Glutamatergic neuron (in vitro differentiated cells): ENCODE results near the gene MUC12. TPM values are rescaled to one million over a fixed set of nuclear protein-coding genes. Genes with fewer than 3 reads are reported as not detected.

Source experiments
- DNase-seq: peaks from one replicate; pipeline ENCODE4 v3.0.0; 2022
- H3K27ac Mint-ChIP-seq: one replicate; pipeline ENCODE4 v1.8.0; 2020; ENCODE audit warnings: mild to moderate bottlenecking, mixed read lengths, inconsistent platforms; ENCODE audit not compliant: unreplicated experiment
- H3K27me3 Mint-ChIP-seq: one replicate; pipeline ENCODE4 v1.8.0; 2020; ENCODE audit warnings: mild to moderate bottlenecking, moderate library complexity, mixed read lengths, inconsistent platforms; ENCODE audit not compliant: unreplicated experiment
- H3K36me3 Mint-ChIP-seq: one replicate; pipeline ENCODE4 v1.8.0; 2020; ENCODE audit warnings: mild to moderate bottlenecking, mixed read lengths, inconsistent platforms; ENCODE audit not compliant: unreplicated experiment
- H3K4me1 Mint-ChIP-seq: one replicate; pipeline ENCODE4 v1.8.0; 2020; ENCODE audit warnings: mild to moderate bottlenecking, low read depth, mixed read lengths, inconsistent platforms; ENCODE audit not compliant: unreplicated experiment
- H3K4me3 Mint-ChIP-seq: one replicate; pipeline ENCODE4 v1.8.0; 2020; ENCODE audit warnings: mild to moderate bottlenecking, mixed read lengths, inconsistent platforms; ENCODE audit not compliant: unreplicated experiment
- H3K9me3 Mint-ChIP-seq: one replicate; pipeline ENCODE4 v1.8.0; 2020; ENCODE audit warnings: mild to moderate bottlenecking, moderate library complexity, mixed read lengths, inconsistent platforms; ENCODE audit not compliant: unreplicated experiment
- CTCF ChIP-seq: fragments of 200-600 bp; sonication (generic); IDR thresholded peaks from one replicate; pipeline ENCODE4 v1.5.0; 2021; ENCODE audit not compliant: partially characterized antibody, unreplicated experiment
- total RNA-seq: library from RNA; stranded (reverse); fragmentation: NEBNext Ultra II Directional; extraction: Animal tissue kit (Norgen Biotek cat#: 25700); gene quantifications from one replicate; pipeline ENCODE4 v1.2.1, GENCODE V29; 2021; ENCODE audit not compliant: unreplicated experiment

Gene MUC12
- total RNA-seq, 1 donor from 2014 or later: 1.0 TPM

- no peak for DNase-seq
- H3K9me3 Mint-ChIP-seq: peaks cover 4% of the 10 kb centered on the region
- H3K4me3 Mint-ChIP-seq: no peak overlapping the region
- H3K4me1 Mint-ChIP-seq: peaks cover 11% of the 10 kb centered on the region
- no peak overlapping the region for H3K27ac Mint-ChIP-seq
- peaks cover 6% of the 10 kb centered on the region for H3K36me3 Mint-ChIP-seq
- TF ChIP-seq CTCF: no peak
- H3K27me3 Mint-ChIP-seq: peaks cover 17% of the 10 kb centered on the region
Measured at GRCh38 chr7:100971111-100972001, 2.0 kb downstream of the MUC12 start.

- DNase-seq: no peak
- no peak for TF ChIP-seq CTCF
Measured at GRCh38 chr7:100972002-100972347, 2.6 kb downstream of the MUC12 start.

GRCh38 chr7:100974021-100974420 lies 4.7 kb downstream of the MUC12 start:
- no peak for DNase-seq
- TF ChIP-seq CTCF: no peak
- Mint-ChIP-seq H3K4me1 (peaks cover 8% of the 10 kb centered on the region), H3K27ac (no peak overlapping the region), H3K4me3 (no peak overlapping the region), H3K27me3 (peaks cover 6% of the 10 kb centered on the region), H3K9me3 (peaks cover 2% of the 10 kb centered on the region), H3K36me3 (peaks cover 6% of the 10 kb centered on the region)

More at GRCh38 chr7:100972002-100972347, 2.6 kb downstream of the MUC12 start:
- peaks cover 11% of the 10 kb centered on the region for H3K4me1 Mint-ChIP-seq
- peaks cover 17% of the 10 kb centered on the region for H3K27me3 Mint-ChIP-seq
- peaks cover 6% of the 10 kb centered on the region for H3K9me3 Mint-ChIP-seq
- H3K36me3 Mint-ChIP-seq: peaks cover 6% of the 10 kb centered on the region
- H3K4me3 Mint-ChIP-seq: no peak overlapping the region
- H3K27ac Mint-ChIP-seq: no peak overlapping the region

- H3K27me3 Mint-ChIP-seq: peaks cover 6% of the 10 kb centered on the region
- H3K4me1 Mint-ChIP-seq: peaks cover 8% of the 10 kb centered on the region
- H3K4me3 Mint-ChIP-seq: no peak overlapping the region
- peaks cover 2% of the 10 kb centered on the region for H3K9me3 Mint-ChIP-seq
- DNase-seq: no peak
- H3K27ac Mint-ChIP-seq: no peak overlapping the region
- TF ChIP-seq CTCF: no peak
- peaks cover 6% of the 10 kb centered on the region for H3K36me3 Mint-ChIP-seq
Measured at GRCh38 chr7:100975371-100975821, 6.0 kb downstream of the MUC12 start.

- no peak for DNase-seq
- H3K27me3 Mint-ChIP-seq: peaks cover 2% of the 10 kb centered on the region
- TF ChIP-seq CTCF: no peak
- H3K4me3 Mint-ChIP-seq: no peak overlapping the region
- peaks cover 3% of the 10 kb centered on the region for H3K4me1 Mint-ChIP-seq
- H3K9me3 Mint-ChIP-seq: peaks cover 2% of the 10 kb centered on the region
- peaks cover 6% of the 10 kb centered on the region for H3K36me3 Mint-ChIP-seq
- H3K27ac Mint-ChIP-seq: no peak overlapping the region
Measured at GRCh38 chr7:100978300-100978699, 8.9 kb downstream of the MUC12 start.
